Measurements from ENCODE around the gene TSPAN3. TPM values are rescaled to one million over a fixed set of nuclear protein-coding genes. Genes with fewer than 3 reads are reported as not detected.
A peak's percentile ranks its signal among the peaks of the same experiment; 100 is the strongest.

The TSPAN3 gene
- total and polyA plus RNA-seq, 4 donors = 49.3 to 82.8 (median 78.7) TPM

- Histone ChIP-seq H3K27ac (ENCODE audit: low read depth in 1 of 2, low read length in 2 of 2) (no peak overlapping the region), H3K9me3 (ENCODE audit: control insufficient read depth in 4 of 4, low read length in 3 of 4) (no peaks in the 10 kb centered on the region), H3K9ac (ENCODE audit: low read depth in 1 of 2, low read length in 2 of 2) (no peak overlapping the region), H3K27me3 (ENCODE audit: control insufficient read depth in 4 of 4, insufficient read depth in 4 of 4, low read length in 3 of 4) (no peaks in the 10 kb centered on the region), H3K36me3 (ENCODE audit: control insufficient read depth in 4 of 4, insufficient read depth in 3 of 4, low read depth in 1 of 4, low read length in 3 of 4) (no peaks in the 10 kb centered on the region), H3K4me3 (ENCODE audit: low read depth in 1 of 3, low read length in 3 of 3) (peak overlapping the region in 1 of 3 donors; percentile 3), H3K4me1 (ENCODE audit: control insufficient read depth in 4 of 4, insufficient read depth in 4 of 4, low read length in 3 of 4) (no peaks in the 10 kb centered on the region)
- DNase-seq (ENCODE audit: low spot score) = peak; percentile 60
- TF ChIP-seq YY1 (IDR thresholded peaks at IDR 0.05) = no peak
- 19% methylated on average over 21 of the region's 21 CpGs for WGBS
These were observed 12.7 kb upstream of the TSPAN3 start for GRCh38 chr15:77083381-77084160.

- H3K27me3 ChIP-seq (ENCODE audit: control insufficient read depth in 4 of 4, insufficient read depth in 4 of 4, low read length in 3 of 4) = no peaks in the 10 kb centered on the region
- no peak overlapping the region for H3K9ac ChIP-seq (ENCODE audit: low read depth in 1 of 2, low read length in 2 of 2)
- no peaks in the 10 kb centered on the region for H3K36me3 ChIP-seq (ENCODE audit: control insufficient read depth in 4 of 4, insufficient read depth in 3 of 4, low read depth in 1 of 4, low read length in 3 of 4)
- TF ChIP-seq FOXA1 (IDR thresholded peaks at IDR 0.05) (no peak), FOXA2 (IDR thresholded peaks at IDR 0.05) (no peak), EGR1 (IDR thresholded peaks at IDR 0.05; ENCODE audit: low read depth in 2 of 2) (no peak), NR2F2 (IDR thresholded peaks at IDR 0.05) (no peak), RXRA (IDR thresholded peaks at IDR 0.05) (no peak), RAD21 (IDR thresholded peaks at IDR 0.05) (no peak)
- H3K4me1 ChIP-seq (ENCODE audit: control insufficient read depth in 4 of 4, insufficient read depth in 4 of 4, low read length in 3 of 4) = no peaks in the 10 kb centered on the region
- no peaks in the 10 kb centered on the region for H3K9me3 ChIP-seq (ENCODE audit: control insufficient read depth in 4 of 4, low read length in 3 of 4)
- no peak for DNase-seq (ENCODE audit: low spot score)
- WGBS = 86% methylated on average over 5 of the region's 5 CpGs
- H3K27ac ChIP-seq (ENCODE audit: low read depth in 1 of 2, low read length in 2 of 2) = no peak overlapping the region
- no peak overlapping the region for H3K4me3 ChIP-seq (ENCODE audit: low read depth in 1 of 3, low read length in 3 of 3)
These were observed 11.1 kb upstream of the TSPAN3 start for GRCh38 chr15:77081971-77082370.

- TF ChIP-seq CTCF (IDR thresholded peaks at IDR 0.05; ENCODE audit: low read depth, low read length, missing input control) (no peak), YY1 (IDR thresholded peaks at IDR 0.05) (no peak), HNF4G (IDR thresholded peaks at IDR 0.05) (no peak), RXRA (IDR thresholded peaks at IDR 0.05) (no peak), JUND (IDR thresholded peaks at IDR 0.05) (no peak), ZBTB33 (IDR thresholded peaks at IDR 0.05) (no peak), ATF3 (IDR thresholded peaks at IDR 0.05) (no peak), HNF4A (conservative IDR thresholded peaks at IDR 0.05) (no peak), RAD21 (IDR thresholded peaks at IDR 0.05) (no peak), SP1 (IDR thresholded peaks at IDR 0.05) (no peak), NR2F2 (IDR thresholded peaks at IDR 0.05) (no peak), GABPA (IDR thresholded peaks at IDR 0.05 in 1 of 2, conservative IDR thresholded peaks at IDR 0.05 in 1 of 2) (no peak), REST (IDR thresholded peaks at IDR 0.05) (no peak), TAF1 (conservative IDR thresholded peaks at IDR 0.05) (no peak), EGR1 (IDR thresholded peaks at IDR 0.05; ENCODE audit: low read depth in 2 of 2) (no peak), FOXA1 (IDR thresholded peaks at IDR 0.05) (no peak), MAX (IDR thresholded peaks at IDR 0.05) (no peak), FOXA2 (IDR thresholded peaks at IDR 0.05) (no peak)
- Histone ChIP-seq H3K27ac (ENCODE audit: low read depth in 1 of 2, low read length in 2 of 2) (no peak overlapping the region), H3K4me3 (ENCODE audit: low read depth in 1 of 3, low read length in 3 of 3) (no peak overlapping the region), H3K4me1 (ENCODE audit: control insufficient read depth in 4 of 4, insufficient read depth in 4 of 4, low read length in 3 of 4) (no peaks in the 10 kb centered on the region), H3K36me3 (ENCODE audit: control insufficient read depth in 4 of 4, insufficient read depth in 3 of 4, low read depth in 1 of 4, low read length in 3 of 4) (no peaks in the 10 kb centered on the region), H3K27me3 (ENCODE audit: control insufficient read depth in 4 of 4, insufficient read depth in 4 of 4, low read length in 3 of 4) (no peaks in the 10 kb centered on the region), H3K9ac (ENCODE audit: low read depth in 1 of 2, low read length in 2 of 2) (no peak overlapping the region), H3K9me3 (ENCODE audit: control insufficient read depth in 4 of 4, low read length in 3 of 4) (no peaks in the 10 kb centered on the region)
- WGBS = 85% methylated on average over 4 of the region's 4 CpGs
- DNase-seq (ENCODE audit: low spot score) = no peak
These were observed 5.5 kb upstream of the TSPAN3 start for GRCh38 chr15:77076323-77076915.

Data from liver (tissue), 9 donors.